Fibroblast of villous mesenchyme (primary cell): Measurements from ENCODE around the gene WDR18. TPM values are rescaled to one million over a fixed set of nuclear protein-coding genes. Genes with fewer than 3 reads are reported as not detected.
A peak's percentile ranks its signal among the peaks of the same experiment; 100 is the strongest.

Experiments used
- DNase-seq: peaks from one replicate; pipeline ENCODE4 v3.0.0-alpha.2; 2010; ENCODE audit warnings: low read depth
- H3K4me3 ChIP-seq: 2 replicates; pipeline ENCODE4 v1.5.1; 2011; ENCODE audit warnings: low read depth, mild to moderate bottlenecking, low read length
- CTCF ChIP-seq: IDR thresholded peaks from 2 replicates; pipeline ENCODE4 v1.5.1; 2012; ENCODE audit warnings: low read depth, mild to moderate bottlenecking, low read length; ENCODE audit not compliant: insufficient read depth
- total RNA-seq: library from RNA; depleted of rRNA; stranded (reverse); fragments of >200 nt; gene quantifications from 2 replicates; pipeline ENCODE4 v1.2.3, GENCODE V29; 2012

The WDR18 gene
- total RNA-seq, 1 donor: 49.7 TPM

- DNase-seq: no peak
- H3K4me3 ChIP-seq: no peak overlapping the region
- TF ChIP-seq CTCF: no peak
Observed at GRCh38 chr19:1013218-1013617, 29.1 kb downstream of the WDR18 start.

GRCh38 chr19:1014161-1015060 is 30.3 kb downstream of the WDR18 start:
- no peak for TF ChIP-seq CTCF
- DNase-seq: no peak
- H3K4me3 ChIP-seq: no peak overlapping the region

- no peak for TF ChIP-seq CTCF
- no peak for DNase-seq
- no peak overlapping the region for H3K4me3 ChIP-seq
Observed at GRCh38 chr19:1015061-1015781, 31.1 kb downstream of the WDR18 start.

GRCh38 chr19:1015782-1016646 is 31.9 kb downstream of the WDR18 start:
- TF ChIP-seq CTCF: no peak
- no peak for DNase-seq
- no peak overlapping the region for H3K4me3 ChIP-seq

GRCh38 chr19:1016647-1017114 is 32.5 kb downstream of the WDR18 start:
- H3K4me3 ChIP-seq: peak overlapping the region; percentile 34
- no peak for TF ChIP-seq CTCF
- peak; percentile 84 for DNase-seq
